GM12873 (cell line): ENCODE measurements around the gene PRPF18.

Experiments
- TF ChIP-seq, protein P1 (sequence below): IDR thresholded peaks from 2 replicates; pipeline ENCODE4 v1.5.1; 2012; ENCODE audit warnings: low read depth, mild to moderate bottlenecking, moderate library complexity, low read length, control low read depth; ENCODE audit not compliant: insufficient read depth; ENCODE audit errors: missing control alignments

Gene PRPF18

DNA sequence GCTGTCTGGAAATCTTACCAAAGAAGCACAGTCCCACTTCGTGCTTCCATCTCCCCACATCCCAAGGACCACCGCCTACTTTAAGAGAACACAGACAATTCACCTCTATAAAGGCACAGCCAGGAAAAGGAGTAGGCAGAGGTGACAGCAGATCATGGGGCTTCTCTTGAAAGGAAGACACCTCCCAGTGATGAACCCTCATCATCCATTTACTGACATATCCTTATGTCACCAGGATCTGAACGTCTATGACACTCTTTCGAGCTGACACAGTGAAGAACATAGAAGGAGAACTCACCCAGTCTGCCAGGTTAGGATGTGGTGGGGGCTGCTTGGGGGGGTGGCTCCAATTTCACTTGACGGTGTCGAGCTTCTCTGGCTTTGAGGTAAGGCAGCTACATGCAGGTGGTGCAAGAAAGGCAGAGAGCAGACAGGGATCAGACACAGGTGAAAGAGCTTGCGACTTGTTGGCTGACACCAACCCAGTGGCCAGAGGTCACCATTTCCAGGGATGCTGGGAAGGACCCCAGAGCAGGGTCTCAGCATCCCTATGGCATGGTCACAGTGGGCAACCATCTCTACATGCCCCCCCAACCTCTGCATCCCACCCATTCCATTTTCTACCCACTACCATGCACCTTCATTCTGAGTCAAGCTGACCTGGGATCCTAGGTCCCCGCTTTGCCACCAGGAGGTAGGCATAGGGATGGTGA is 67.5 kb downstream of the PRPF18 start:
- TF ChIP-seq, protein P1, sequence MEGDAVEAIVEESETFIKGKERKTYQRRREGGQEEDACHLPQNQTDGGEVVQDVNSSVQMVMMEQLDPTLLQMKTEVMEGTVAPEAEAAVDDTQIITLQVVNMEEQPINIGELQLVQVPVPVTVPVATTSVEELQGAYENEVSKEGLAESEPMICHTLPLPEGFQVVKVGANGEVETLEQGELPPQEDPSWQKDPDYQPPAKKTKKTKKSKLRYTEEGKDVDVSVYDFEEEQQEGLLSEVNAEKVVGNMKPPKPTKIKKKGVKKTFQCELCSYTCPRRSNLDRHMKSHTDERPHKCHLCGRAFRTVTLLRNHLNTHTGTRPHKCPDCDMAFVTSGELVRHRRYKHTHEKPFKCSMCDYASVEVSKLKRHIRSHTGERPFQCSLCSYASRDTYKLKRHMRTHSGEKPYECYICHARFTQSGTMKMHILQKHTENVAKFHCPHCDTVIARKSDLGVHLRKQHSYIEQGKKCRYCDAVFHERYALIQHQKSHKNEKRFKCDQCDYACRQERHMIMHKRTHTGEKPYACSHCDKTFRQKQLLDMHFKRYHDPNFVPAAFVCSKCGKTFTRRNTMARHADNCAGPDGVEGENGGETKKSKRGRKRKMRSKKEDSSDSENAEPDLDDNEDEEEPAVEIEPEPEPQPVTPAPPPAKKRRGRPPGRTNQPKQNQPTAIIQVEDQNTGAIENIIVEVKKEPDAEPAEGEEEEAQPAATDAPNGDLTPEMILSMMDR, result no peak

GRCh38 chr10:13654846-13655245 is 68.1 kb downstream of the PRPF18 start:
- TF ChIP-seq, protein P1, result no peak

GRCh38 chr10:13656337-13657100 is 69.8 kb downstream of the PRPF18 start:
- TF ChIP-seq, protein P1, result no peak

DNA sequence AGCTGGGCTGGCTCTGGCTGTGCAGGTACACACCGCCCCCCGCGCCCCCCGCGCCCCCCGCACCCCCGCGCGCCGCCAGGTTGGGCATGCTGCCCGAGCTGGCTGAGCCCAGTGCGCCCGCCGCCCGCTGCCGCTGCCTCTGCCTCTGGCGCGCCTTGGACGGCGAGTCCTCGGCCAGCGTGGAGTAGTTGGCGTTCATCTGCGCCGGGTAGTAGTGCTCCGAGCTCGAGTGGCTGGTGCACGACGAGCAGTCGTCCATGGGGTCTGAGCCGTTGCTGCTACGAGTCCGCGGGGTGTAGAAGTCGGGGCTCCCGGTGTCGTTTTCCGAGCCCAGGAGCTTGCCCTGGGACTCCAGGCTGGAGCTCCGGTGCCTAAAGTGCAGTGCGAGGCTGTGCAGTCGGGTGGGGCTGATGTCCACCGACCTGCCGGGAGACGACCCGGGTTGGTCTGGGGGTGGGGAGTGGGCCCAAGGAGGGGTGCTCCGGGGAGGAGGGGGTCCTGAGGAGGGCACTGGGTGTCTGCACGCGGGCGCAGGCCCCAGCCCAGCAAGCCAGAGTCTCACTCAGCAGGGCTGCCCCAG is 70.4 kb downstream of the PRPF18 start:
- TF ChIP-seq, protein P1, result no peak

GRCh38 chr10:13658264-13658663 is 71.5 kb downstream of the PRPF18 start:
- TF ChIP-seq, protein P1, result no peak

DNA sequence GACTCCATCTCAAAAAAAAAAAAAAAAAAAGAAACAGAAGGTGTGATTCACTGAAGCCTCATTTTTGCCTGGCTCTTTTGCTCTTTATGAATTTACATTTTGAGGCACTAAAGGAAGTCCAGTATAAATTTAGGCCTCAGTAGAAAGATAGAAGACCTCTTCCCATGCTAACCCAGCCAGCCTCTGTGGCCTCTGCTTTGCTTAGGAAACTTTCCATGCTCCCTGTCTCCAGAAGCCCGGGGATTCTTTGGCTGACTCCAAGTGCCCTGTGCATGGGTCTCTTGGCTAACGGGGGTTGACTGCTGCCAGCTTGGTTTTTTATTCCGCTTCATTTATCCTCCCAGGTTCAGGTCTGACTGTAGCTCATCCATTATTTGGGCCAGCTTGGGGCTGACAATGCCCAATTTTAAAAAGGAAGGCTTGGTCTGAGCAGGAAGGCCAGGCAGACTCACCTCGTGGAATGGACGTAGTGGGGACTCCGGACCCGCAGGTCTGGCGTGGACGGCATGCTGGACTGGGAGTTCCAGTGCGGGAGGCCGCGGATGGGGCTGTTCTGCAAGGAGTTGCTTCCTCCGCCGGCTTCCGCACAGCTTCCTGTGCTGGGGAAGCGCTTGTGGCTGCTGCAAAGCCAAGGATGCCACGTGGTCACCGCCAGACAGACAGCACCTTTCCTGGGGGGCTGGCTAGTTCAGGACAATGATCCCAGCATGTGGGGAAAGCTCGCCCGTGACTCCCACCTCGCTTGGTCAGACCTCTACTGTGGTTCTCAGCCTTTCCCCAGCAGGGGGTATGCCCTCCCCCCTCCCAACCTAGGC is 72.3 kb downstream of the PRPF18 start:
- TF ChIP-seq, protein P1, result no peak

DNA sequence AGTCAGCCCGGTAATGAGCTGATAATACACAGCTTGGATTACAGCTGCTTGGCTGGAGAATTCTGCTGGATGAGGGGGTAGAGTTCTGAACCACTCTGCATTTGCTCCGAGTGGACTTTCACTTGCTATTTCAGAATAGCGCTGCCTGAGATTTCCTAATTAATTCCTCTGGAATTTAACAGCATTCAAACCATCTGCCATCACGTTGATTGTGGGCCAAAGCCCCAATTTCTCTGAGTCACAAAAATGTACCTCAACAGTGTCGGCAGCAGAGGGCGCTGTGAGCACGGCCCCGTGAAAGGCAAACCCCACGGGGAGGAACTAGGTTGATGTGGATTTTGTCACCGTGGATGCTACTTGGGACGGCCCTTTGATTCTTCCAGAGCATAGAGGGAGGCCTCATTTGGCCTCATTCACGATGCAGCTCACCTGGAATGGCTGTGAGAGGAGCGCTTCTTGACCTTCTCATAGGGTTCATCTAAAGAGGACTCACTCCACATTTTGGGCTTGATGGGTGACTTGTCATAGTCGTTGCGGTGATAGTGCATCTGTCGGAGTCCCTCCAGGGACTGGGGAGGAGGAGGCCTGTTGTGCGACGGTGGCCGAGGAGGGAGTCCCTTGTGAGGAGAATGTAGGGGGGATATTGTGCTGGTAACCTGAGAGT is 73.3 kb downstream of the PRPF18 start:
- TF ChIP-seq, protein P1, result peak; percentile 91
